GM19463 (cell line): ENCODE data around the gene CSRNP2.
"Not testable (repeated sequence)": the region's sequence is repeated elsewhere in the genome, so short reads cannot be mapped to it uniquely, and the experiment has no call there.

Source experiments
- ATAC-seq: cut with Tn5 transposase; IDR thresholded peaks from one replicate; pipeline ENCODE4 v1.9.1; 2021; ENCODE audit warnings: mild to moderate bottlenecking, moderate library complexity; ENCODE audit not compliant: unreplicated experiment

The CSRNP2 gene

GRCh38 chr12:51078346-51078745, 5.0 kb downstream of the CSRNP2 start:
- ATAC-seq, result not testable (repeated sequence)

DNA sequence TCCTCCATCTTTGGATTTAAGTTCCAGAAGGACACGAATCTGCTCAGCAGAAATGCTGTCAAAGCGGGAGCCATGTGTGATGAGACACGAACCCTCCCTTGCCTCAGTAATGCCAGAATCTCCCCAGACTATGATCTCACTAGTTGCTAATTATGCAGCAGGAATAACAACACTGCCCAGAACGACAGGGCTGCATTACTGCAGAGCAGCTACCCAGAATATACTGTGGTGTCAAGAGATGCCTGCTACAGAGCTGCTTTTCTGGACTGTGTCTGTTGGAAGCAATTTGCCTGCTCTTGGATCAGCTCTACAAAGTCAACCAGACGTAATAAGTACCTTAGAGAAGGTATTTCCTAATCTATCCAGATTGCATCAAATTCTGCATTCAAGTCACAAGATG, 5.5 kb downstream of the CSRNP2 start:
- no peak for ATAC-seq

GRCh38 chr12:51076236-51076930, 7.0 kb downstream of the CSRNP2 start:
- no peak for ATAC-seq

- ATAC-seq, result no peak
Observed at GRCh38 chr12:51075390-51075789, 8.0 kb downstream of the CSRNP2 start.

GRCh38 chr12:51071663-51072062, 11.7 kb downstream of the CSRNP2 start:
- no peak for ATAC-seq

DNA sequence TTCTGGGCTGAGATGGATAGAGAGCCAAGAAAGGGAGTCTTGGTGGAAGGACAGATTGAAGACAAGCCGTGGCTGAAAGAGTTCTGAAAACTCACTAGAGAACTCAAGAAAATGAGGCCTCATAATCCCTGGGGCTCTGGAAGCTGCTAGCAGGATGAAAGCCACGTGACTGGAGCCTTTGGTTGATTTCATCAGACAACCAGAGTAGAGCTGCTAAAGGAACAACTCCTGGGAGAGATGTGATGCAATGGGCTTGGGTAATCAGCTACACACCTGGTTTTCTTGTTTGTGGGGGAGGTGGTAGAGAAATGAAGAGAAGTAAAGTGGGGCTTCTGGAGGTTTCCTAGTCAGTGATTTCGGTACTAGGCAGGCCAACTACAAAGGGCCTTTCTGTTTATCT, 13.4 kb downstream of the CSRNP2 start:
- ATAC-seq, result no peak

- ATAC-seq, result no peak
Observed at GRCh38 chr12:51067771-51068170, 15.6 kb downstream of the CSRNP2 start.

DNA sequence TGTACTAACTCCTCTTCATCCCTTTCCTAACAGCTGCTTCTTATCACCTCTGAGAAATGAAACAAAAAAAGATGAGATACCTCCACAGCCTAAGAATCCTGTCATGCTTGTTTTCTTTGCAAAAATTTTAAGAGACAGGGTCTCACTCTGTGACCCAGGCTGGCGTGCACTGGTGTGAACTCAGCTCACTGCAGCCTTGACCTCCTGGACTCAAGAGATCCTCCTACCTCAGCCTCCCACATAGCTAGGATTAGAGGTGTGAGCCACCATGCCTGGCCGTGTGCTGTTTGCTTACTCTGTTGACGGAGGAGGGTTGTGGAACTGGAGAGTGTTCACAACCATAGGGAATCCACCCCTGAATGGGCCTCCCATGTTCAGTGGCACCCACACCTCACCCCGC, 16.2 kb downstream of the CSRNP2 start:
- ATAC-seq, result no peak

- no peak for ATAC-seq
Observed at GRCh38 chr12:51065530-51065929, 17.9 kb downstream of the CSRNP2 start.

DNA sequence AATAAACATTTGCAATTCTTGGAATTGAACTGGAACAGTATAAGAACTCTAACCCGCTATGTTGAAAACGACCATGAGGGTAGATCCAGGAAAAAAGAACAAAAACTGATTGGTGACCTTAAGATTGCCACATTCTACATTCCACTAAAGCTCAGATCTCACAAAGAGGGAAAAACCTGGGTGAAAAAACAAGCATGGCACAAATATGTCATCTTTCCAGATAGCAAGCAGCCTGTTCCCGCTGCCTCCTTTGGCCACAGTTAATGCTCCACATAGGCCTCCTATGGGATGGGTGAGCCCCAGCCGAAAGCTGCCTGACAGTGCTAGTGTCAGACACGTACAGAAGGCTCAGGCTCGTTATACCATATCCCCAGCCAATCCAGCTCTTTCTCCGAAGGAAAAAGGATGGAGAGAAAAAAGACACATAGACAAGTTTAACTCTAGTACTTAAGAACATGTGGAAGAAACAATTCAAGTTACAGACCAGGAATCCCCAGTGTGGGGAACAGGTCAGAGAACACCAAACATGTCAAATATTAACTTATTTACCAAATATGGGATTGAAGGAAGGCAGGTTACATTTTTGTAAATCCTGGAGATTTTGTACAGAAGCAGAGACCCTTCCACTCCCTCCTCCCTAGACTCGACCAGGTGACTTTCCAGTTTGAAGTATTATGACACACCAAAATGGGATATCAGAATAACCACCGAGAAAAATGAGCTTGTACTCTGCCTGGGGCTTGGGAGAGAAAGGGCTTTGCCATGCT, 20.6 kb downstream of the CSRNP2 start:
- ATAC-seq, result no peak

DNA sequence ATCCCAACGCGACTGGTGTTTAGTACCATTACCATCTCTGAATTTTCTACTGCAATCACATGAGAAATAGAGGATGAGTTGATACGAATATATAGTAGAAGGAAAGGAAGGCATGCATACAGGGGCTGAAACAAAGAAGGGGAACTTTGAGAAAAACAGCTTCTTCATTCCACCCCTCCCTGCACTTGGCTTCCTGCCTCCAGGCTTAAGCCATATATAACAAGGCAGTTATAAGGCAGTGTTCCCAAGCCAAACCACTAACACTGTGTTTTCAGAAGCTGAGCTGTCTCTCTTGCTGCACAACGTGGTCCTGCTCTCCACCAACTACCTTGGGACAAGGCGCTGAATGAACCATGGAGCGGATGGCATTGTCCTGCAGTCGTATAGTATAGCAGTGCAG, 24.3 kb downstream of the CSRNP2 start:
- ATAC-seq, result no peak

DNA sequence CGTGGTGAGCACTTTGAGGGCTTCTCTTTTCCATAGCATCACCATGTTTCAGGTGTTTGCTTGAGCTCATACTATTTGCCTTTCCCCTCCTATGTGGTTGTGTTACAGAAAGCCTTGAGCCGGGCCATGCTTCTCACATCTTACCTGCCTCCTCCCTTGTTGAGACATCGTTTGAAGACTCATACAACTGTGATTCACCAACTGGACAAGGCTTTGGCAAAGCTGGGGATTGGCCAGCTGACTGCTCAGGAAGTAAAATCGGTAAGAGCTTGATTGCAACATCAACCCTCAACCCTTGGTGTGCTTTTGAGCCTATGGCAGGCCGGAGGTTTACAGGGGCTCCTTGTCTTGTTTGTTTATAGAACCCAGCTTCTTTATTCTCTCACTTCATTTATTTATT, 27.2 kb downstream of the CSRNP2 start:
- no peak for ATAC-seq

- ATAC-seq, result no peak
Observed at GRCh38 chr12:51055060-51055459, 28.3 kb downstream of the CSRNP2 start.

DNA sequence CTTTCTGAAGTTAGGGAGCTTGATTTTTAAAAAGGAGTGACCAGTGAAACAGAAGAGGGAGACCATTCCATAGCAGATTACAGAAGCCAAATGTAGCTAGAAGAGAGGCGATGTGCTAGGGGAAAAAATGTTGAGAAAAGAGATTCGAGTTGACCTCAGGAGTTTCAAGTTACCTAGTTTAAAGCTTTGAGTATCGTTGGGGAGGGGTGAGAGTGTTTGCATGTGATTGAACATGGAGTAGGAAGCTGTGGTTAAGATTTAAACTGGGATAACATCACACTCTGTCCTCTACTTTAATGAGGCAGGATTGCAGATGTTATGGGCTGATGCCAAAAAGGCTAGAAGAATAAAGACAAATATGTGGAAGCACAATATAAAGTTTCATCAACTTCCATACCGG, 31.6 kb downstream of the CSRNP2 start:
- ATAC-seq, result no peak

DNA sequence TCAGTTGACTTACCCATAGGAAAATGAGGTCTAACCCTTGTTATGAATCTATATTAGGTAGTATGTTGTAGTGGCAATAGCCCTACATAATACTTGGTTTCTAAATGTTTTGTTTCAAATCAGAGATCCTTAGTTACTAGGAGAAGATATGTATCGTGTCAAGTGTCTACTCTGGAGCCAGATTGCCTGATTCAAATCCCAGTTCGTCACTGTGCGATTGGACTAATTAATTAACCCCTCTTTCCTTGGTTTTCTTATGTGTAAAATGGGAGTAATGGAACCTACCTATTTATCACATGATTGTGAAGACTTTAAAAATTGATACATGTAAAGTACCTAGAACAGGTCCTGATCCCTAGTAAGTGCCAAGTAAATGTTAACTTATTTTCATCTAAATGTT, 33.9 kb downstream of the CSRNP2 start:
- ATAC-seq, result no peak

- no peak for ATAC-seq
Observed at GRCh38 chr12:51048661-51049251, 34.6 kb downstream of the CSRNP2 start.

DNA sequence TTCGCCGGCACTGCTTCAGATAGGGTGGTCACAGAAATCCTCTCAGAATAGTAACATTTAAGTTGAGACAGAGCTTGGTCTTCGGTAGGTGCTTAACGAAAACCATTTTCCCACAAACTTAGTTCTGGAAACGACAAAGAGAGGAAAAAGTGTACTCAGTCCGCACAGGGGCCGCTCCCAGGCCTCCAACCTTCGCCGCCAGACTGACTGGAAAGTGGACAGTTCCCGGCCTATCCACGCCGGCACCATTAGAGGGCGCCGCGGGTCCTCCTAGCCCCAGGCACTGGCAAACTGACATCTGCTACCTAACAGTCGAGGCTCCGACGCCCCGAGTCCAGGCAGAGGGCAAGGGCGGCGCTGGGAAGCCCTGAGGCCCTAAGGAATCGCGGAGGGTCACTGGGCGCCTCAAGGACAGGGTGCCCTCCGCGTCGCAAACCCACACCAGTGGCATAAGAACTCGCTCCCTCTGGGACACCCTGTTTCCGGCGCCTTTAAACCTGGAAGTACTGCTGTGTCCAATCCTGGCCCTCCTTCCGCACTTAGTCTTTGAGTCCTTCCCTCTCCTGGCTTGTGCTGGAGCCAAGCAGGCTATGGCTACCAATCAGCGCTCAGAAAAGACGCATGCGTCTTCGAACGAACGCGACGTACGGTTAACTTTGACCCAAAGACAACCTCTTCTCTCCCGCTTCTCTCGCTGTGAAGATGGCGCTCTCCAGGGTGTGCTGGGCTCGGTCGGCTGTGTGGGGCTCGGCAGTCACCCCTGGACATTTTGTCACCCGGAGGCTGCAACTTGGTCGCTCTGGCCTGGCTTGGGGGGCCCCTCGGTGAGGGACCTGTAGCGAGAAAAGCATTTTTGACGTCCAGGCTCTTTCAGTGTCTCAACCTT, 35.5 kb downstream of the CSRNP2 start, which contains the start of gene LETMD1:
Gene LETMD1 (plus strand): TSS at position 673 of the 886 bp plus-strand sequence. CDS start 30 bp downstream, at position 703.
- peak; percentile 97 for ATAC-seq

DNA sequence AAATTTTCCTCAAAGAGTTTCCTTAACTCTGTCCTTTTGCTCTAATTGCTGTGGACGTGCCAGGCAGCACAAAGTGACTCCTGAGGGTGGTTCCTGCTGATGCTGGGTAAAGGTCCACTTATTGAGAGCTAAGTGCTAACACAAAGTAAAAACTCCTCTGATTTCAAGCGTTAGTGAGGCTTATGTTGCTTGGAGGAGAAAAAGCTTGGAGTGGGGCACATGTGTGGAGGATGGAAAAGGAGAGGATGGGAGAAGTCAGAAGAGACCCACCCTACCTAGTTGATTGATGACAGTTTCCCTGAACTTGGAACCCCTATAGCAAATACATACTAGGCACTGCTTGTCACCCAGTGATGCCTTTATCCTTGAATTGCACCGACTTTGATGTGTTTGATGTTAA, 47.1 kb downstream of the CSRNP2 start:
- ATAC-seq, result no peak

DNA sequence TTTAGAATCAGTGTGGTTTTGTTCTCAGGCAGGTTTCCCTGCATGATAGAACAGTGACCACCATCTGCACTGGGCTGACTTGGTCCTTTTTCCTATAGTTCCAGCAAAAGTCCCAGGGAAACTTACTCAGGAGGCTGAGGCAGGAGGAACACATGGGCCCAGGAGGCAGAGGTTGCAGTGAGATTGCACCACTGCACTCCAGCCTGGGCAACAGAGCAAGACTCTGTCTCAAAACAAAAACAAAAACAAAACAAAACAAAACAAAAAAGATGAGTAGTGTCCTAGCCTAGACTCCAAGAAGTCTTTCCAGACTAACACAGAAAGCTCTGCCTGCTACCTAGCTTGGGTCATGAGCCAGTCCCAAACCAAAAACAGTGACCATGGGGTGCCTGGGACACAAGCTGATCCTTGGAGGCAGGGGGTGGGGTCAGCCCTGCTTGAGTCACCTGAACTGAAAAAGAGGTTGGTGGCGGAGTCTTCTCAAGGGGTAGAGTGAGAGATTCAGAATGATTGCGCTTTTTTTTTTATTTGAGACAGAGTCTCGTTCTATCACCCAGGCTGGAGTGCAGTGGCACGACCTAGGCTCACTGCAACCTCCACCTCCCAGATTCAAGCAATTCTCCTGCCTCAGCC, 49.8 kb downstream of the CSRNP2 start:
- no peak for ATAC-seq

GRCh38 chr12:51033048-51033447, 50.3 kb downstream of the CSRNP2 start:
- no peak for ATAC-seq

- ATAC-seq, result no peak
Observed at GRCh38 chr12:51028813-51029150, 54.6 kb downstream of the CSRNP2 start.
